NT2/D1 (cell line): ENCODE data around the gene TPSAB1.
"Not testable (repeated sequence)": the region's sequence is repeated elsewhere in the genome, so short reads cannot be mapped to it uniquely, and the experiment has no call there.

Experiments
- YY1 ChIP-seq: IDR thresholded peaks from 2 replicates; pipeline ENCODE4 v1.6.1; 2011; ENCODE audit not compliant: insufficient read length, insufficient read depth
- ZNF274 ChIP-seq: IDR thresholded peaks from 2 replicates; pipeline ENCODE4 v1.6.1; 2011; ENCODE audit warnings: mild to moderate bottlenecking, low read depth, low read length

DNA sequence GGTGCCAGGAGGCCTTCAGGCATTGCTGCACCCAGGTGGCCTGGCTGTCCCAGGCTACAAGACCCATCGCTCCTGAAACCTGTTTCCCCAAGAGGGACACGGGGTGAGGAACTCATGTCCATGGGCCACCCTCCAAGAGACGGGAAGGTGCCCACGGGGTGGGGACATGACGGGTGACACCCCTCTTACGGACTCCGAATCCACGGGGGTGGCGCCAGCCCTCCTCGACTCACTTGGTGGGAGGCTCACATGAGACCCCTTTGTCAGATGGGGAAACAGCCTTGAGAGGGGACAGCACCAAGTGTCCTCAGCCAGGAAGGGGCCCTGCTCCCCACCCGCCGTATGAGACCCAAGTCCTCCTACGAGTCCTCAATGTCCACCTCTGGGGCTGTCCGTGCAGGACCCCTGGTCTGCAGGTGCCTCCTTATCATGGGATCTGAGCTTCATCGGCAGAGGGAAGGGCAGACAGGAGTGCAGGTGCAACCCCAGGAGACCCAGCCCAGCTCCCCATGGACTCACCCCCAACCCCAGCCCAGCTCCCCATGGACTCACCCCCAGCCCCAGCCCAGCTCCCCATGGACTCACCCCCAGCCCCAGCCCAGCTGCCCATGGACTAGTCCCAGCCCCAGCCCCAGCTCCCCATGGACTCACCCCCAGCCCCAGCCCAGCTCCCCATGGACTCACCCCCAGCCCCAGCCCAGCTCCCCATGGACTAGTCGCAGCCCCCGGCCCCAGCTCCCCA lies 9.9 kb upstream of the TPSAB1 start:
- TF ChIP-seq ZNF274, YY1: not testable (repeated sequence)
